GM19035 (cell line): ENCODE data around the gene SEC14L2.
"Not testable (repeated sequence)": the region's sequence is repeated elsewhere in the genome, so short reads cannot be mapped to it uniquely, and the experiment has no call there.

ENCODE experiments used
- ATAC-seq: cut with Tn5 transposase; IDR thresholded peaks from one replicate; pipeline ENCODE4 v1.9.1; 2021; ENCODE audit not compliant: unreplicated experiment

The SEC14L2 gene

GRCh38 chr22:30451488-30451887 lies 54.7 kb downstream of the SEC14L2 start:
- not testable (repeated sequence) for ATAC-seq

GRCh38 chr22:30452861-30453260 lies 56.0 kb downstream of the SEC14L2 start:
- no peak for ATAC-seq

GRCh38 chr22:30453731-30454510 lies 57.1 kb downstream of the SEC14L2 start:
- no peak for ATAC-seq

DNA sequence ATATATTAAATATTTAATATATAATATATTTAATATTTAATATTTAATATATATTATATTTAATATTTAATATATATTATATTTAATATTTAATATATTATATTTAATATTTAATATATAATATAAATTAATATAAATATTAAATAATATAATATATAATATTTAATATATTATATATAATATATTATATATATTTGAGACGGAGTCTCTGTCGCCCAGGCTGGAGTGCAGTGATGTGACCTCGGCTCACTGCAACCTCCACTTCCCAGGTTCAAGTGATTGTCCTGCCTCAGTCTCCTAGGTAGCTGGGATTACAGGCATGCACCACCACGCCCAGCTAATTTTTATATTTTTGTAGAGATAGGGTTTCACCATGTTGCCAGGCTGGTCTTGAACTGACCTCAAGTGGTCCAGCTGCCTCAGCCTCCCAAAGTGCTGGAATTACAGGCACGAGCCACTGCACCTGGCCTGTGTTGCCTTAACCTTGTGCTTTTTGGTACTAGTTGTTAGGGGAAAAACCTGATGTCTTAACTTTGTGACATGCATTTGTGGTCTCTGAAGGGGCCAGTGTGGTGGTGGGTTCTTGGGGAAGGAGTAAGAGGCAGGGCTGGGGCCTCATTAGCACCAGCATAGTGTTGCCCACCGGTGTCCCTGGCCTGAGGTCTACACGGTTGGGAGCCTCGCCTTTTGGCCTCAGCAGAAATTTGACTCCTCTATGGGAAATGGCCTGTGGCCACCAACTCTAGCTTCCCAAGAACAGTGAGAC lies 58.4 kb downstream of the SEC14L2 start:
- no peak for ATAC-seq

DNA sequence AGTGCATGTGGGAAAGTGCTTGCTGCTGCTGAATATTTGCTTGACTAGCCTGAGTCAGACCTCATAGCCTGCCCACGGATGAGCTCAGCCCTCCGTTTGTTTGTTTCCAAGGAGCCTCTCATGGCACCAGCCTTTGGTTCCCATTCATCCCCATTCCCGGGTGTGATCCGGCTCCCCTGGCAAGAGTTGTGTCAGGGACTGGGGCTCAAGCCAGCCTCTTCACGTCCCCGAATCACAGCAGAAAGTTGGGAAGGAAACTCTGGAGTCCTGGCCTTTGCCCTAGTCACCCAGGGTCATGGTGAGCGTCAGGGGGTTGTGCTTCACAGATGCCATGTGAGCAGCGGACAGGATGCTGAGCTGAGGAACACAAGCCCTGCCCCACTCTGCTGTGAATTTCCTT lies 61.2 kb downstream of the SEC14L2 start:
- no peak for ATAC-seq

DNA sequence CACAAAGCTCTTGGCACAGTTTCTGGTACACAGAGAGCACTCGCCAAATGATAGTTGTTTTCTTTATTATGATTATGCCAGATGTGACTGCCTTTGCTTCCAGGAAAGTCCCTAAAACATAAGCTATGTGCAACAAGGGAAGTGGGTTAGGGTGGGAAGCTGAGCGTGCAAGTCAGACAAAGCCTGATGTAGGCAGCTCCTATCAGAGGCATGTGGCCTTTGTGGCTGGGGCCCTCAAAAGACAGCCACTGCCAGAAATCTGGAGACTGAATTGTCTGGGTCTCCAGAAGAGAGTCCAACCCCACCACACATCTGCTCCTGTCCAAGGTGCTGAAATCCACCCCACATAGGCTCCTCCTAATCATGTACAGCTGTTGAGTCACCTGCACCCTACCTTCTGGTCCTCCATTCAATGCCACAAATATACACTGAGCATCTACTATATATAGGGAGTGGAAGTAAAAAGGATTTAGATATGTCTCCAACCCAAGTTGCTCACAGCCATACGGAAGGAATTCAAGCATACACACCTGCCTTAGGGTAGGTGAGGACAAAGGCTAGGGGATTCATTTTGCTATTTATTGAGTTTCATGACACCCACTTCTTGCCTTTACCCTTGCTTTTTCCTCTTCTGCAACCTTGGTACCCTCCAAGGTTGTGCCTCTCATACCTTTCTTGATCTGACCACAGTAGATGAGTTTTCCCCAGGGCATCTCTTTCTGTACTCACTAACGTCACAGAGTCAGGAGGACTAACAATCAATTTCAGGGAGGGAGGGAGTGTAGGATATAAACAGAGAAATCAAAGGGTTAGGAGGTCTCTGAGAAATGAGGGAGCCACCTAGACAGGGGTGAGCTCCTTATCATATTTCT lies 62.6 kb downstream of the SEC14L2 start:
- ATAC-seq, result no peak

DNA sequence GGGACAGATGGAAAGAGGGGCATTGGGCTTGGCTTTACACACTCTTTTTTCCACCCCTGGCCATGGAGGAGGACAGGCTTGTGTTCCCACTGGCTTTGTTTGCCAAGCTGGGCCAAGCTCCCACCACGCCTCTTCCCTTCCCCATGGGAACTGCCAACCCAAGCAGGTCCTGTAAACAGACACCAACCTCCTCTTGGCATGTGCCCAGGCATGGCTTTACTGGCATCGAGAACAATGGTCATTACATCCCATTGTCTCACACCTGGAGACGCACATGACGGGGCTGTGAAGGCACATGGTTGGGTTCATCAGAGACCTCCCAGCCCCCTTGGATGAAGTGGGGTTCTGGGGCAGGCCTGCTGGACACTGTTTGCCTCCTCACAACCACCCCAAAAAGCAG lies 63.3 kb downstream of the SEC14L2 start:
- ATAC-seq, result no peak

DNA sequence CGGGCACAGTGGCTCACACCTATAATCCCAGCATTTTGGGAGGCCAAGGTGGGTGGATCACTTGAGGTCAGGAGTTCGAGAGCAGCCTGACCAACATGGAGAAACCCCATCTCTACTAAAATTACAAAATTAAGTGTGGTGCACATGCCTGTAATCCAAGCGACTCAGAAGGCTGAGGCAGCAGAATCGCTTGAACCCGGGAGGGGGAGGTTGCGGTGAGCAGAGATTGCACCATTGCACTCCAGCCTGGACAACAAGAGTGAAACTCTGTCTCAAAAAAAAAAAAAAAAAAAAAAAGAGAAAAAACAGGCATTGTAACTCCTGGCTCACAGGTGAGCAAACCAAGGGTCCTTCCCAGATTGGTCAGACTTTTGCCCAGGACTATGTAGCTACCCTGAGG lies 63.7 kb downstream of the SEC14L2 start:
- not testable (repeated sequence) for ATAC-seq

DNA sequence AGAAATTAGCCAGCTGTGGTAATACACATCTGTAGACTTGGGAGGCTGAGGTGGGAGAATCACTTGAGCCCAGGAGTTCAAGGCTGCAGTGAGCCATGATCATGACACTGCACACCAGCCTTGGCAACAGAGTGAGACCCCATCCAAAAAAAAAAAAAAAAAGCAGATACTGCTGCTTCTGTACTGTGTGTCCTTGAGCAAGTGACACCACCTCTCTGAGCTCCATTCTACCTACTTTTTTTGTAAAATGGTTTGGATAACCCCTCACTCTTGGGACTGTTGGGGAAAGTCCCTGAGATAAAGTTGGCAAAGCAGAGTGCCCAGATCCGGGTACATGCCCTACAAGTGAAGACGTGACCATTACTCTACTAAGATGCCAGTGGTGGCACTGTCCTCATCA lies 72.3 kb downstream of the SEC14L2 start:
- no peak for ATAC-seq

DNA sequence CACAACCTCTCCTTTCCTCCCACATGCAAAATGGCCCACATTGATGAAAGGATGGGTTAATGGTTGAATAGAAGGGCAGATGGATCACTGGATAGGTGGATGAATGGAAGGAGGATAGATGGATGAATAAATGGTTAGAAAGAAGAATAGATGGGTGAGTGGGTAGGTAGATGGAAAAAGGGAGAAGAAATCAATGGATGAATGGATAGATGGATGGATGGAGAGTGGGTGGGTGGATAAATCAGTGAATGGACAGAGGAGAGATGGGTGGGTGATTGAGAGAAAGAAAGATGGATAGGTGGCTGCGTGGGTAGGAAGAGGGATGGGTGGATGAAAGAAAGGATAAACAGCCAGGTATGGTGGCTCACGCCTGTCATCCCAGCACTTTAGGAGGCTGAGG lies 73.8 kb downstream of the SEC14L2 start:
- no peak for ATAC-seq

DNA sequence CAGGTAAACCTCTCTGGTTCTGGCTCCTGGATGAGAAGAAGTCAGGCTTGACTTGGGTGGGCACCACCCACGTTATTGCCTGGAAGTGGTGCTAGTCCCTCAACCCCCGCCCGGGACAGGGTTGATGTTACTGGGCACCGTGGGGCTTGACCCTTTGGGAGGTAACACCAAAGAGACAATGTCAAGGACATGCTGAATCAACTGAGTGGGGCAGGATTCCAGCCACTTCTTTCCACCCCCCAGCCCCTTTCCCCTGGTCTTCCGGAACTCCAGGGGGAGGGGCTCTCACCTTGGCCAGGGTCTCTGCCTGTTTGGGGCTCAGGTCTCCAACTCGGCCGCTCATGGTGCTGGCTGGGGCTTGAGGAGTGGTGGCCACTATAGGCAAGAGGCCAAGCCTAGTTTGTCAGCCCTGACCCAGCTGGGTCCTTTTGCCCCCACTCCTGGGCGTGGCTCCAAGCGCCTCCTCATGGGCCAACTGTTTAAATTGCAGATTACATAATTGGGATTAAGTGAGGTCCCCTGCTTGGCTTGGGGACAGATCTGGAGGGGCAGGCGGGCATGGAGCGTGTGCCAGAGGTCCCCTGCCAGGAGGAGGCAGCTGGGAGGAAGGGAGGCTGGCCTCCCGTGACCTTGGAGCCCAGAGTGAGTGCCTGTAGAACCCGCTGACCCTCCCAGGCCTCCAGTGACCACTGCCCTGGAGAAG lies 74.9 kb downstream of the SEC14L2 start, which contains the start of gene SEC14L3:
TSS of gene SEC14L3 (minus strand) at position 402 of the 703 bp plus-strand sequence. CDS start at position 343, 59 bp downstream.
- no peak for ATAC-seq

DNA sequence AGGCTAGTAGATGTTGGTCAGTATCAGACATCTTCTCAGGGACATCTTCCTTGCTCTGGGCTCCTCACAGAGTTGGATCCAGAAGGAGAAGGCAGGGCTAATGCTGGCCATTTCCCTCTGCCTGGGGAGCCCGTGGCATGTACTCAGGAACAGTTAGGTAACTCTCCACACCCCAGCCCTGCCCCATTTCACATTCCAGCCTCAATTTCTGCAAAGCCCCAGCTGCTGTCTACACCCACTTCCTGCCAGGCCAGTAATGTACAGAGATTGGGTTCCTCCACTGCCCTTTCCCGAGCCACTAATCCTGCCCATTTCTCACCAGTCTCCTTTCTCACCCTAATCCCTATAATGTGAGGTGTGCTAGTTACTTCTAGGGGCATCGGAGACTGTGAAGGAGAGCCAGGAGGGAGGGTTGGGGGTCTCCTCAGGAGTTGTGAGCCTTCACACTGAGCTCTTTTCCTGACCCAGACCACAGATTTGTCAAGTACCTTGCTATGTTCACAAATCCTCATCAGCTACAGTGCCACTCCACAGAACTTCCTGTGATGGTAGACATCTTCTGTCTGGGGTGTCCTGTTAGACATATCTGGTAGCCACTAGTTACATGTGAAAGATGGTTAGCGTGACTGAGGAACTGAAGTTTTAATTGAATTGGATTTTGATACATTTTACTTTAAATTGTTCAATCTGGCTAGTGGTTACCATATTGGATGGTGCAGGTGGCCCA lies 76.3 kb downstream of the SEC14L2 start:
- no peak for ATAC-seq

DNA sequence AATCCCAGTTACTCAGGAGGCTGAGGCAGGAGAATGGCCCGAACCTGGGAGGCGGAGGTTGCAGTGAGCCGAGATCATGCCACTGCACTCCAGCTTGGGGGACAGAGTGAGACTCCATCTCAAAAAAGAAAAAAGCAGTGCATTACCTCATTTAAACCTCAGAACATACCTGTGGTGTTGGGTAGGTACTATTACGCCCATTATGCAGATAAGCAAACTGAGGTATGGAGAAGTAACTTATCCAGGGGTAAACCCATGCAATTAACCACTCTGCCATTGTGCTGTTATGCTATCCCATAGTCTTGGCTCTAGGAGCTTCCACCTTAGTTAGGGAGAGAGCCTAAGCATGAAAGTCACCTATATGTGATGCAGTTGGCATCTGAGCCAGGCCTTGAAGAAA lies 77.3 kb downstream of the SEC14L2 start:
- ATAC-seq, result no peak
